PC-3 (cell line): ENCODE results near the gene STAP1. TPM values are rescaled to one million over a fixed set of nuclear protein-coding genes. Genes with fewer than 3 reads are reported as not detected.

Experiments
- ATAC-seq: fragments of 200-7000 bp; cut with Tn5 transposase; 2 replicates; pipeline ENCODE4 v1.9.1; 2020; ENCODE audit warnings: mild to moderate bottlenecking, moderate library complexity
- BruUV-seq: library from RNA; stranded (reverse); fragments of 400-500 nt; replicated peaks from 2 replicates; lab custom pipeline; 2021; lab: Mats Ljungman, UMichigan
- CTCF ChIA-PET: fragments of 300-600 bp; sonication (Branson Sonifier 250); formaldehyde crosslinking; loops from one replicate; lab custom pipeline; 2022; ENCODE audit warnings: antibody characterized with exemption; lab: Charles Lee
- POLR2A ChIA-PET: fragments of 300-600 bp; sonication (Branson Sonifier 250); formaldehyde crosslinking; loops from one replicate; lab custom pipeline; 2022; ENCODE audit warnings: antibody characterized with exemption; ENCODE audit not compliant: unreplicated experiment; lab: Charles Lee
- DNase-seq: peaks from one replicate; pipeline ENCODE4 v3.0.0-alpha.2; 2015
- H2AFZ ChIP-seq: fragments of 300-600 bp; sonication (generic); 2 replicates; pipeline ENCODE4 v1.6.0; 2016; ENCODE audit warnings: antibody characterized with exemption, low read length
- H3F3A ChIP-seq: fragments of 300-600 bp; sonication (generic); one replicate; pipeline ENCODE4 v1.6.0; 2017; ENCODE audit warnings: antibody characterized with exemption, low read length, control low read depth, mild to moderate bottlenecking; ENCODE audit not compliant: unreplicated experiment
- H3K27ac ChIP-seq: fragments of 300-600 bp; sonication (generic); 2 replicates; pipeline ENCODE4 v1.5.1; 2016; ENCODE audit warnings: mild to moderate bottlenecking, low read length
- H3K27me3 ChIP-seq: fragments of 300-600 bp; sonication (generic); 2 replicates; pipeline ENCODE4 v1.6.1; 2016; ENCODE audit warnings: low read length, mixed read lengths
- H3K36me3 ChIP-seq: fragments of 300-600 bp; sonication (generic); 2 replicates; pipeline ENCODE4 v1.6.1; 2016; ENCODE audit warnings: low read depth, mixed run types, low read length, mixed read lengths
- H3K4me1 ChIP-seq: fragments of 300-600 bp; sonication (generic); 2 replicates; pipeline ENCODE4 v1.5.1; 2016; ENCODE audit warnings: low read length; ENCODE audit not compliant: insufficient read depth
- H3K4me2 ChIP-seq: fragments of 300-600 bp; sonication (generic); 2 replicates; pipeline ENCODE4 v1.6.0; 2016; ENCODE audit warnings: low read length
- H3K4me3 ChIP-seq: fragments of 300-600 bp; sonication (generic); 2 replicates; pipeline ENCODE4 v1.5.1; 2016; ENCODE audit warnings: mild to moderate bottlenecking, low read length, mixed read lengths
- H3K79me2 ChIP-seq: fragments of 300-600 bp; sonication (generic); 2 replicates; pipeline ENCODE4 v1.6.1; 2017; ENCODE audit warnings: low read length, mixed read lengths
- H3K9ac ChIP-seq: fragments of 300-600 bp; sonication (generic); 2 replicates; pipeline ENCODE4 v1.6.0; 2016; ENCODE audit warnings: mild to moderate bottlenecking, low read length
- H3K9me2 ChIP-seq: fragments of 300-600 bp; sonication (generic); replicated peaks from 2 replicates; pipeline ENCODE4 v1.6.1; 2016; ENCODE audit warnings: mixed run types, low read length, mixed read lengths
- H3K9me3 ChIP-seq: fragments of 300-600 bp; sonication (generic); 2 replicates; pipeline ENCODE4 v1.6.1; 2016; ENCODE audit warnings: low read length, mixed read lengths
- H4K20me1 ChIP-seq: fragments of 300-600 bp; sonication (generic); 2 replicates; pipeline ENCODE4 v1.6.1; 2016; ENCODE audit warnings: low read length, mixed read lengths
- EZH2 ChIP-seq: fragments of 300-600 bp; sonication (generic); IDR thresholded peaks from one replicate; pipeline ENCODE4 v1.6.1; 2017; ENCODE audit warnings: antibody characterized with exemption, mild to moderate bottlenecking, low read length; ENCODE audit not compliant: unreplicated experiment
- EZH2phosphoT487 ChIP-seq: fragments of 300-600 bp; sonication (generic); IDR thresholded peaks from 2 replicates; pipeline ENCODE4 v1.6.1; 2018; ENCODE audit warnings: mild to moderate bottlenecking, antibody characterized with exemption, low read length, borderline replicate concordance
- intact Hi-C: fragments of 100-400 bp; cut with micrococcal nuclease; formaldehyde crosslinking; loops from 2 replicates; pipeline ENCODE4 v1.9.0; 2023
- total RNA-seq: library from RNA; depleted of rRNA; stranded (reverse); fragments of >200 nt; gene quantifications from 2 replicates; pipeline ENCODE4 v1.2.3, GENCODE V29; 2014
- TF ChIP-seq, protein P1 (sequence below): fragments of 300-600 bp; sonication (generic); conservative IDR thresholded peaks from 2 replicates; pipeline ENCODE4 v1.5.1; 2017; ENCODE audit warnings: antibody characterized with exemption, low read depth, mild to moderate bottlenecking, low read length

Gene STAP1
- total RNA-seq, 1 experiment from 2014 or later, result not detected

DNA sequence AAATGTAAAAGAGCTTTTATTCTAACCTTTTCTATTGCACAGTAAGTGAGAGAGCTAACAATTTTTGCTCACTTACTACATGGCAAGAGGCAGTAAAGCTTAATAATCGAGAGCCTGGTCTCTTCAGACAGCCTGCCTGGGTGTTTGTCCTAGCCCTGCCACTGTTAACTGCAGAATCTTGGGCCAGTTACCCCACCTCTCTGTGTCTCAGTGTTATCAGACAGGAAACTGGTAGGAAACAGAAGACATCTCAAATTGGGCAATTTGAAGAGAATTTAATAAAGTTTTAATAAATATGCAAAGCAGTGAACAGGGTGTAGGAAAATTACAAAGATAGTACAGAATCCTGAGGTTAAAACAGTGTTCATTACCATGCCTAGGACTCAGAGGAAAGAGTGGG, 13.4 kb downstream of the STAP1 start:
- no peak overlapping the region for H3K27ac ChIP-seq
- no peaks in the 10 kb centered on the region for H3K9me3 ChIP-seq
- ChIA-PET CTCF (no interaction called here), POLR2A (no interaction called here)
- H3K9ac ChIP-seq, result no peak overlapping the region
- H3K79me2 ChIP-seq, result no peaks in the 10 kb centered on the region
- no peak for TF ChIP-seq EZH2phosphoT487
- no peak for TF ChIP-seq EZH2
- TF ChIP-seq, protein P1, sequence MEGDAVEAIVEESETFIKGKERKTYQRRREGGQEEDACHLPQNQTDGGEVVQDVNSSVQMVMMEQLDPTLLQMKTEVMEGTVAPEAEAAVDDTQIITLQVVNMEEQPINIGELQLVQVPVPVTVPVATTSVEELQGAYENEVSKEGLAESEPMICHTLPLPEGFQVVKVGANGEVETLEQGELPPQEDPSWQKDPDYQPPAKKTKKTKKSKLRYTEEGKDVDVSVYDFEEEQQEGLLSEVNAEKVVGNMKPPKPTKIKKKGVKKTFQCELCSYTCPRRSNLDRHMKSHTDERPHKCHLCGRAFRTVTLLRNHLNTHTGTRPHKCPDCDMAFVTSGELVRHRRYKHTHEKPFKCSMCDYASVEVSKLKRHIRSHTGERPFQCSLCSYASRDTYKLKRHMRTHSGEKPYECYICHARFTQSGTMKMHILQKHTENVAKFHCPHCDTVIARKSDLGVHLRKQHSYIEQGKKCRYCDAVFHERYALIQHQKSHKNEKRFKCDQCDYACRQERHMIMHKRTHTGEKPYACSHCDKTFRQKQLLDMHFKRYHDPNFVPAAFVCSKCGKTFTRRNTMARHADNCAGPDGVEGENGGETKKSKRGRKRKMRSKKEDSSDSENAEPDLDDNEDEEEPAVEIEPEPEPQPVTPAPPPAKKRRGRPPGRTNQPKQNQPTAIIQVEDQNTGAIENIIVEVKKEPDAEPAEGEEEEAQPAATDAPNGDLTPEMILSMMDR, result no peak
- no peaks in the 10 kb centered on the region for H3K4me1 ChIP-seq
- H3K27me3 ChIP-seq, result no peaks in the 10 kb centered on the region
- intact Hi-C loops, result no loop called here
- DNase-seq, result no peak
- no TSS peak for BruUV-seq
- no peak overlapping the region for H2AFZ ChIP-seq
- no peaks in the 10 kb centered on the region for H3K9me2 ChIP-seq
- ATAC-seq, result no peak
- no peaks in the 10 kb centered on the region for H3K36me3 ChIP-seq
- no peak overlapping the region for H3K4me3 ChIP-seq
- H3F3A ChIP-seq, result no peaks in the 10 kb centered on the region
- no peak overlapping the region for H3K4me2 ChIP-seq
- H4K20me1 ChIP-seq, result no peaks in the 10 kb centered on the region

DNA sequence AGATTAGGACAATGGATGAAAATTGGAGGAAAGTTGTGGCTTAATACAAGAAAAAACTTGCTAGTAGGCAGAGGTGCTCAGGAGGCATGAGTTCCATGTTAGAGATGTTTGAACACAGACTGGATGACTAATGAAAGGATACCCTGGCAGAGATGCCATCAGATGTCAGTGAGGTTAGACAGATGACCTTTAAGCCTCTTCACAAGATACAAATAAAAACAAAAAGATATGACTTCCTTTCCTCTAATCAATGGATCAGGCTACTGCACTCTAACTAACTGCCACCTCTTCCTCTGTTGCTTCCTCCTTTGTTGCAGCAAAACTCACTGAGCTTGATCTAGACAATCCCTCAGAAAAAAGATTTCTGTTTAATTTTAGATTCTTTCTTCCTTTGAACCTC, 14.7 kb downstream of the STAP1 start:
- no peaks in the 10 kb centered on the region for H3F3A ChIP-seq
- H3K36me3 ChIP-seq, result no peaks in the 10 kb centered on the region
- BruUV-seq, result no TSS peak
- H3K4me3 ChIP-seq, result no peak overlapping the region
- no peaks in the 10 kb centered on the region for H3K27me3 ChIP-seq
- no peaks in the 10 kb centered on the region for H4K20me1 ChIP-seq
- no peak overlapping the region for H3K4me2 ChIP-seq
- no peak overlapping the region for H3K9ac ChIP-seq
- ChIA-PET CTCF (interaction anchor here (0.6 kb wide), 1 partner anchor 166 kb away, joined by 3 read pairs; no protein-coding TSS in a partner anchor), POLR2A (no interaction called here)
- intact Hi-C loops, result no loop called here
- DNase-seq (no peak), ATAC-seq (no peak)
- H3K9me2 ChIP-seq, result no peaks in the 10 kb centered on the region
- no peaks in the 10 kb centered on the region for H3K9me3 ChIP-seq
- H3K27ac ChIP-seq, result no peak overlapping the region
- TF ChIP-seq EZH2 (no peak), EZH2phosphoT487 (no peak)
- TF ChIP-seq, protein P1, result no peak
- H2AFZ ChIP-seq, result no peak overlapping the region
- H3K79me2 ChIP-seq, result no peaks in the 10 kb centered on the region
- no peaks in the 10 kb centered on the region for H3K4me1 ChIP-seq

DNA sequence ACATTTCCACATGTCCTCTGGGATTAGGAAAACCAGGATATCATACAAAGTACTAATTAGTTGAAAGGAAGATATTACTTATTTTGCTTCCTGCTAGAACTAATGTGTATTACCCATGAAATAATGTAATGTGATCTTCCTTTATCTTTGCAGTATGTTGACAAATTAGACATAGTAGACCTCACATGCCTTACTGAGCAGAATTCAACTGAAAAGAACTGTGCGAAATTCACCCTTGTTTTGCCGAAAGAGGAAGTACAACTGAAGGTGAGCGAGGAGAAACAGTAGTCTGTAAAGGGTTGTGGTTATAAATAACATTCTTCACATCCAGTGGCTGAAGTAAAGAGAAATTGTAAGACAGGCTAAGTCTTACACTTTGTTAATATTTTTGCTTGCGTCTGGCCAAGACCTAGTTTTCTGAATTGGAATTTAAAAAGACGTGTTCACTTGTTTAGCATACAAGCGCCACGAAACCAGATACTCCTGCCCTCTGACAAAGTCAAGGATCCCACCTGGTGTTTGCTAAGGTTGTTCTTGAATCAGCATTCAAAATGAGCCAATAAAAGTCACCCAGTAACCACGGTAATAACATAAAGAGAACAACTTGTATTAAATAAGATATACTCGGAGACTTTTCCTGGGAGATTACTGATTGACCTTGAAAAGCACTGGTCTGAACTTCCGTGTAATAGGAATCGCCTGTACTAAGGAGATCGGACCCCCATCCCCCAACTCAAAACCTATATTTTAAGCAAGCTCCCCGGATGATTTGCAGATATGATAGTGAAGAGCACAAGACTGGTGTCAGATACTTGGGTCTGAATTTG, 16.9 kb downstream of the STAP1 start:
- H3F3A ChIP-seq, result no peaks in the 10 kb centered on the region
- H3K9ac ChIP-seq, result no peak overlapping the region
- no peaks in the 10 kb centered on the region for H3K79me2 ChIP-seq
- H3K4me1 ChIP-seq, result no peaks in the 10 kb centered on the region
- BruUV-seq, result no TSS peak
- POLR2A ChIA-PET, result no interaction called here
- no peaks in the 10 kb centered on the region for H4K20me1 ChIP-seq
- intact Hi-C loops, result no loop called here
- no peak for DNase-seq
- no peaks in the 10 kb centered on the region for H3K36me3 ChIP-seq
- CTCF ChIA-PET, result no interaction called here
- H3K4me2 ChIP-seq, result no peak overlapping the region
- no peak overlapping the region for H3K27ac ChIP-seq
- no peak overlapping the region for H2AFZ ChIP-seq
- ATAC-seq, result no peak
- no peak overlapping the region for H3K4me3 ChIP-seq
- no peaks in the 10 kb centered on the region for H3K27me3 ChIP-seq
- TF ChIP-seq, protein P1, result no peak
- TF ChIP-seq EZH2phosphoT487, result no peak
- TF ChIP-seq EZH2, result no peak
- no peaks in the 10 kb centered on the region for H3K9me3 ChIP-seq
- no peaks in the 10 kb centered on the region for H3K9me2 ChIP-seq
